Nephron (organoid): ENCODE measurements around the gene RYR2.
A peak's percentile ranks its signal among the peaks of the same experiment; 100 is the strongest.

Experiments used
- H3K27ac Mint-ChIP-seq, 3 experiments: 2 replicates each; pipeline ENCODE4 v1.8.0; 2020; ENCODE audit warnings: mixed read lengths in 3 of 3, mild to moderate bottlenecking in 2 of 3, moderate library complexity in 1 of 3
- H3K27me3 Mint-ChIP-seq: 2 replicates; pipeline ENCODE4 v1.8.0; 2021; ENCODE audit warnings: low read depth, mild to moderate bottlenecking, moderate library complexity, mixed read lengths
- H3K36me3 Mint-ChIP-seq: 2 replicates; pipeline ENCODE4 v1.8.0; 2020; ENCODE audit warnings: low read depth, mixed read lengths
- H3K4me1 Mint-ChIP-seq: 2 replicates; pipeline ENCODE4 v1.8.0; 2020; ENCODE audit warnings: mixed read lengths
- H3K4me3 Mint-ChIP-seq, 3 experiments: 2 replicates each; pipeline ENCODE4 v1.8.0; 2020; ENCODE audit warnings: mild to moderate bottlenecking in 3 of 3, mixed read lengths in 3 of 3, moderate library complexity in 2 of 3
- H3K9me3 Mint-ChIP-seq: 2 replicates; pipeline ENCODE4 v1.8.0; 2020; ENCODE audit warnings: mixed read lengths
- TF ChIP-seq, protein P1 (sequence below), 3 experiments: fragments of 200-600 bp; sonication (generic); IDR thresholded peaks; one replicate each; pipeline ENCODE4 v1.5.0; 2021; ENCODE audit warnings: antibody characterized with exemption in 3 of 3; ENCODE audit not compliant: unreplicated experiment in 3 of 3

The RYR2 gene

DNA sequence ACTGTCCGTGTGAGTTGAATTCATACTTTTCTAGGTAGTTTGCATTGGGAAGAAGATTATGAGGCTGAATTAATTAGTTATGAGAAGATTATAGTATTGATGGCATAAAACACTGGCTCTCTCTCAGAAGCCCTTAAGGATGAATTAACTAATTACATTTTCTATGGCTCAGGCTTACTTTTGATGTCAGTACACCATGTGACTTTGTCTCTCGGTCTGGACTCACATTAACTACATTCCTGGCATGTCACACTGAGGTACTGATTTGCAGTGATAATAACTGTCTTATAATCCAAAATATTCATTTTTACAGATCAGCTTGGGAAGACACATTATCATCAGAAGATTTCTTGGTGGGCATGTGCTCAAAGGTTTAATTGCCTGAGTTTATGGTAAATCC lies 486.6 kb downstream of the RYR2 start:
- no peaks in the 10 kb centered on the region for H3K27me3 Mint-ChIP-seq
- no peaks in the 10 kb centered on the region for H3K36me3 Mint-ChIP-seq
- peaks cover 5% of the 10 kb centered on the region for H3K9me3 Mint-ChIP-seq
- no peak overlapping the region for H3K27ac Mint-ChIP-seq
- TF ChIP-seq, protein P1, sequence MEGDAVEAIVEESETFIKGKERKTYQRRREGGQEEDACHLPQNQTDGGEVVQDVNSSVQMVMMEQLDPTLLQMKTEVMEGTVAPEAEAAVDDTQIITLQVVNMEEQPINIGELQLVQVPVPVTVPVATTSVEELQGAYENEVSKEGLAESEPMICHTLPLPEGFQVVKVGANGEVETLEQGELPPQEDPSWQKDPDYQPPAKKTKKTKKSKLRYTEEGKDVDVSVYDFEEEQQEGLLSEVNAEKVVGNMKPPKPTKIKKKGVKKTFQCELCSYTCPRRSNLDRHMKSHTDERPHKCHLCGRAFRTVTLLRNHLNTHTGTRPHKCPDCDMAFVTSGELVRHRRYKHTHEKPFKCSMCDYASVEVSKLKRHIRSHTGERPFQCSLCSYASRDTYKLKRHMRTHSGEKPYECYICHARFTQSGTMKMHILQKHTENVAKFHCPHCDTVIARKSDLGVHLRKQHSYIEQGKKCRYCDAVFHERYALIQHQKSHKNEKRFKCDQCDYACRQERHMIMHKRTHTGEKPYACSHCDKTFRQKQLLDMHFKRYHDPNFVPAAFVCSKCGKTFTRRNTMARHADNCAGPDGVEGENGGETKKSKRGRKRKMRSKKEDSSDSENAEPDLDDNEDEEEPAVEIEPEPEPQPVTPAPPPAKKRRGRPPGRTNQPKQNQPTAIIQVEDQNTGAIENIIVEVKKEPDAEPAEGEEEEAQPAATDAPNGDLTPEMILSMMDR (IDR thresholded peaks at IDR 0.05; ENCODE audit: unreplicated experiment in 3 of 3): no peak
- H3K4me1 Mint-ChIP-seq: no peaks in the 10 kb centered on the region
- H3K4me3 Mint-ChIP-seq: no peak overlapping the region

- H3K4me3 Mint-ChIP-seq: no peak overlapping the region
- TF ChIP-seq, protein P1 (IDR thresholded peaks at IDR 0.05; ENCODE audit: unreplicated experiment in 3 of 3): no peak
- no peaks in the 10 kb centered on the region for H3K9me3 Mint-ChIP-seq
- H3K4me1 Mint-ChIP-seq: peaks cover 8% of the 10 kb centered on the region
- no peaks in the 10 kb centered on the region for H3K36me3 Mint-ChIP-seq
- no peaks in the 10 kb centered on the region for H3K27me3 Mint-ChIP-seq
- no peak overlapping the region for H3K27ac Mint-ChIP-seq
Observed at GRCh38 chr1:237539055-237539454, 497.1 kb downstream of the RYR2 start.

DNA sequence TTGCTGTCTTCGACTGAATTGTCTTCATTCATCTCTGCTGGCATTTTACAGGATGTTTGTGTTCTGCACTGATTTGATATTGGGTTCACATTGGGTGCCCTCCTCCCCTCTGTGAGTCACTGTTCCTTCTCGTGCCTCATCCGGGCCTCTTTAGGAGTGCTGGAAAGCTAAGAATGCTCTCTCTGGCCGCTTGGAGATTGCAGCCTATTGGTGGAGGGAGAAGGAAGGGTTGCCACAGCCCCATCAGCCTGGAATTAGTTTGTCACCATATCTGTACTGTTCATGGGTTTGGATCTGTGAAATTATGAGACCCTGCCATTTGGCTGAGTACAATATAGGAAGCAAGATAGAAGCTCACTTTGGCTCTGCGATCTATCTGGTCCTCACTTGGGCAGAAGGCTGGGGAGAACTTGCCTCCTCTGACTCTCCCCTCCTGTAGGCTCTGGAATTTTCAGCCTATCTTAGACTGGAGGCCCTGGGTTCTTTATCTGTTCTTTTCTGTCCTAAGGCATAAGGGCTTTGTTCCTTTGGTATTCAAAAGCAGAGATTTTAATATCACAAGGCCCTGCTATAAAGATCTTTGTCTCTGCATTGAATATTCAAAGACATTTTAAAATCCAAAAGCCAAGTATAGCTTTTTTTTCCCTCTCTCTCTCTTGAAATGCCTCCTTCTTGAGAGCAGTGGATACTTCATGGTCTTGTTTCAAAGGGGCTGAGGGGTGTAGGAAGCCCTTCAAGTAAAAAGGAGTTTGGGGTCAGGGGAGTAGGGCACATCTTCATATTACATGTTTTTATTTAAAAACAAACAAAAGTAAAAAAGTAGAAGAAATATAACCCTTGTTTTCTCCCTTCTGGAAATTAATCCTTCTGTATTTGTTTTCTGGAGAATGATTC lies 500.8 kb downstream of the RYR2 start:
- TF ChIP-seq, protein P1 (IDR thresholded peaks at IDR 0.05; ENCODE audit: unreplicated experiment in 3 of 3): no peak
- H3K4me3 Mint-ChIP-seq: no peak overlapping the region
- peaks cover 8% of the 10 kb centered on the region for H3K4me1 Mint-ChIP-seq
- H3K9me3 Mint-ChIP-seq: no peaks in the 10 kb centered on the region
- H3K27me3 Mint-ChIP-seq: no peaks in the 10 kb centered on the region
- H3K27ac Mint-ChIP-seq: peak overlapping the region in 1 of 3 experiments; percentile 31
- no peaks in the 10 kb centered on the region for H3K36me3 Mint-ChIP-seq

- no peak overlapping the region for H3K27ac Mint-ChIP-seq
- peaks cover 5% of the 10 kb centered on the region for H3K9me3 Mint-ChIP-seq
- H3K4me3 Mint-ChIP-seq: no peak overlapping the region
- TF ChIP-seq, protein P1 (IDR thresholded peaks at IDR 0.05; ENCODE audit: unreplicated experiment in 3 of 3): no peak
- no peaks in the 10 kb centered on the region for H3K36me3 Mint-ChIP-seq
- H3K27me3 Mint-ChIP-seq: no peaks in the 10 kb centered on the region
- peaks cover 8% of the 10 kb centered on the region for H3K4me1 Mint-ChIP-seq
Observed at GRCh38 chr1:237553078-237553477, 511.1 kb downstream of the RYR2 start.

GRCh38 chr1:237556911-237557310 lies 514.9 kb downstream of the RYR2 start:
- H3K36me3 Mint-ChIP-seq: no peaks in the 10 kb centered on the region
- H3K9me3 Mint-ChIP-seq: peaks cover 7% of the 10 kb centered on the region
- TF ChIP-seq, protein P1 (IDR thresholded peaks at IDR 0.05; ENCODE audit: unreplicated experiment in 3 of 3): no peak
- no peak overlapping the region for H3K27ac Mint-ChIP-seq
- H3K4me3 Mint-ChIP-seq: no peak overlapping the region
- no peaks in the 10 kb centered on the region for H3K4me1 Mint-ChIP-seq
- H3K27me3 Mint-ChIP-seq: no peaks in the 10 kb centered on the region
